ENCODE measurements around the gene DNAJB11. TPM values are rescaled to one million over a fixed set of nuclear protein-coding genes. Genes with fewer than 3 reads are reported as not detected.

The DNAJB11 gene
- polyA plus RNA-seq, 1 experiment: 56.2 TPM

GRCh38 chr3:186608624-186609215 is 38.2 kb downstream of the DNAJB11 start:
- POLR2A ChIA-PET: no interaction called here
- no peak for TF ChIP-seq CTCF (IDR thresholded peaks at IDR 0.05; ENCODE audit: low read depth, low read length)
- H3K27ac ChIP-seq (ENCODE audit: low read depth, low read length): no peak overlapping the region
- no peak for DNase-seq (ENCODE audit: low read depth, low spot score)
- no peaks in the 10 kb centered on the region for H3K9me3 ChIP-seq (ENCODE audit: control insufficient read depth, insufficient read depth, low read length)
- no peak overlapping the region for H3K4me3 ChIP-seq (ENCODE audit: low read depth, low read length)
- CTCF ChIA-PET: interaction anchor here (1.1 to 1.4 kb wide), 3 partner anchors 8 to 626 kb away, joined by 3 to 8 read pairs (median 3); no protein-coding TSS in a partner anchor
- H3K27me3 ChIP-seq (ENCODE audit: control insufficient read depth, insufficient read depth, low read length): peaks cover 11% of the 10 kb centered on the region

GRCh38 chr3:186609247-186609868 is 38.8 kb downstream of the DNAJB11 start:
- ChIA-PET CTCF (interaction anchor here (1.0 to 2.7 kb wide), 5 partner anchors 8 to 626 kb away, joined by 3 to 14 read pairs (median 5); no protein-coding TSS in a partner anchor), POLR2A (no interaction called here)
- H3K9me3 ChIP-seq (ENCODE audit: control insufficient read depth, insufficient read depth, low read length): no peaks in the 10 kb centered on the region
- no peak for DNase-seq (ENCODE audit: low read depth, low spot score)
- no peak overlapping the region for H3K27ac ChIP-seq (ENCODE audit: low read depth, low read length)
- TF ChIP-seq CTCF (IDR thresholded peaks at IDR 0.05; ENCODE audit: low read depth, low read length): peak; percentile 22; the same call in 1 of the 2 replicates
- H3K27me3 ChIP-seq (ENCODE audit: control insufficient read depth, insufficient read depth, low read length): peaks cover 16% of the 10 kb centered on the region
- no peak overlapping the region for H3K4me3 ChIP-seq (ENCODE audit: low read depth, low read length)

DNA sequence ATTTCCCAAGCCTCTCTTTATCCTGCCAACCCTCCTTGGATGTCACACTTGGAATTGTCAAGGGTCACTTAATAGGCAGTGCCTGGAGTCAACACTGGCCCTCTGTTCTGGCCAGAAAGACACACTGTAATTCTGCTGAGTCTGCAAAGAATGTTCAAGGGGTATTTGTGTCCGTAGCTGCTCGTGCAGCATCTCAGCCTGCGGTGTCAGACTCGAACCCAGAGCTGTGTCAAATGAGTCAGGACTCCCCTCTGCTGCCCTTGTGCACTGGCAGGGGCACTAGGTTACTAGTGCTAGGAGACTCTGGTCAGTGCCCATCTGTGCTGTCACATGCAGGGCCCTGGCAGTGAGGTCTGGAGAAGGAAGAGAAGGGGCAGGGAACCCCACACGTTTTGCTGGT is 41.5 kb downstream of the DNAJB11 start:
- H3K27ac ChIP-seq (ENCODE audit: low read depth, low read length): no peak overlapping the region
- no peaks in the 10 kb centered on the region for H3K9me3 ChIP-seq (ENCODE audit: control insufficient read depth, insufficient read depth, low read length)
- ChIA-PET POLR2A (no interaction called here), CTCF (interaction anchor here (1.7 to 5.9 kb wide), 4 partner anchors 12 to 1104 kb away, joined by 3 to 60 read pairs (median 9); no protein-coding TSS in a partner anchor)
- DNase-seq (ENCODE audit: low read depth, low spot score): no peak
- TF ChIP-seq CTCF (IDR thresholded peaks at IDR 0.05; ENCODE audit: low read depth, low read length): no peak
- H3K27me3 ChIP-seq (ENCODE audit: control insufficient read depth, insufficient read depth, low read length): peaks cover 17% of the 10 kb centered on the region
- H3K4me3 ChIP-seq (ENCODE audit: low read depth, low read length): no peak overlapping the region

- CTCF ChIA-PET: interaction anchor here (1.7 to 5.9 kb wide), 9 partner anchors 12 to 1102 kb away, joined by 4 to 186 read pairs (median 43); partner anchors contain the start of genes DNAJB11 and TBCCD1
- POLR2A ChIA-PET: no interaction called here
- TF ChIP-seq CTCF (IDR thresholded peaks at IDR 0.05; ENCODE audit: low read depth, low read length): no peak
- DNase-seq (ENCODE audit: low read depth, low spot score): no peak
- Histone ChIP-seq H3K9me3 (ENCODE audit: control insufficient read depth, insufficient read depth, low read length) (no peaks in the 10 kb centered on the region), H3K4me3 (ENCODE audit: low read depth, low read length) (no peak within 1 kb of the TSS), H3K27ac (ENCODE audit: low read depth, low read length) (no peak within 1 kb of the TSS), H3K27me3 (ENCODE audit: control insufficient read depth, insufficient read depth, low read length) (peaks cover 17% of the 10 kb centered on the region)
Measured at GRCh38 chr3:186612721-186613636, 42.5 kb downstream of the DNAJB11 start, which contains the start of gene AHSG. AHSG (plus strand) TSS chr3:186613060; CDS start chr3:186613142, 82 bp downstream.

Data from AG04450 (cell line).